ENCODE data around the gene RPL18. TPM values are rescaled to one million over a fixed set of nuclear protein-coding genes. Genes with fewer than 3 reads are reported as not detected.
A peak's percentile ranks its signal among the peaks of the same experiment; 100 is the strongest.
"Not testable (repeated sequence)": the region's sequence is repeated elsewhere in the genome, so short reads cannot be mapped to it uniquely, and the experiment has no call there.

Gene RPL18
- total RNA-seq, 2 experiments from 2014 or later: 1,968 to 2,008 TPM

- no peaks in the 10 kb centered on the region for H3K27me3 Mint-ChIP-seq
- no peak for DNase-seq
- H3K4me3 Mint-ChIP-seq: peak within 1 kb of the TSS; percentile 95
- no peaks in the 10 kb centered on the region for H3K9me3 Mint-ChIP-seq
- peak within 1 kb of the TSS; percentile 98 for H3K27ac Mint-ChIP-seq
- H3K4me1 Mint-ChIP-seq: peaks cover 50% of the 10 kb centered on the region
- H3K36me3 Mint-ChIP-seq: peaks cover 10% of the 10 kb centered on the region
Observed at GRCh38 chr19:48636859-48637448, 18.0 kb upstream of the RPL18 start, which contains the start of gene DBP. Gene DBP, minus strand, starts transcription at chr19:48637379. Its CDS starts 385 bp downstream, at chr19:48636994.

GRCh38 chr19:48635966-48636858, 17.2 kb upstream of the RPL18 start:
- DNase-seq: no peak
- Mint-ChIP-seq H3K9me3 (no peaks in the 10 kb centered on the region), H3K36me3 (peaks cover 10% of the 10 kb centered on the region), H3K4me1 (peaks cover 50% of the 10 kb centered on the region), H3K27me3 (no peaks in the 10 kb centered on the region), H3K4me3 (peak overlapping the region; percentile 95), H3K27ac (peak overlapping the region; percentile 92)

- H3K4me3 Mint-ChIP-seq: peak overlapping the region; percentile 95
- H3K4me1 Mint-ChIP-seq: peaks cover 50% of the 10 kb centered on the region
- H3K27me3 Mint-ChIP-seq: no peaks in the 10 kb centered on the region
- peaks cover 11% of the 10 kb centered on the region for H3K36me3 Mint-ChIP-seq
- no peaks in the 10 kb centered on the region for H3K9me3 Mint-ChIP-seq
- H3K27ac Mint-ChIP-seq: peak overlapping the region; percentile 92
- DNase-seq: peak; percentile 85
Observed at GRCh38 chr19:48635263-48635965, 16.4 kb upstream of the RPL18 start.

- H3K36me3 Mint-ChIP-seq: peaks cover 12% of the 10 kb centered on the region
- H3K9me3 Mint-ChIP-seq: no peaks in the 10 kb centered on the region
- peak overlapping the region; percentile 77 for H3K4me3 Mint-ChIP-seq
- peak overlapping the region; percentile 85 for H3K27ac Mint-ChIP-seq
- H3K4me1 Mint-ChIP-seq: peaks cover 48% of the 10 kb centered on the region
- peak; percentile 91 for DNase-seq
- no peaks in the 10 kb centered on the region for H3K27me3 Mint-ChIP-seq
Observed at GRCh38 chr19:48634424-48635262, 15.7 kb upstream of the RPL18 start.

GRCh38 chr19:48634036-48634342, 15.0 kb upstream of the RPL18 start:
- Mint-ChIP-seq H3K9me3 (no peaks in the 10 kb centered on the region), H3K27ac (peak overlapping the region; percentile 85), H3K4me1 (peaks cover 43% of the 10 kb centered on the region), H3K4me3 (peak overlapping the region; percentile 77), H3K36me3 (peaks cover 12% of the 10 kb centered on the region), H3K27me3 (no peaks in the 10 kb centered on the region)
- DNase-seq: no peak

GRCh38 chr19:48633148-48634035, 14.4 kb upstream of the RPL18 start:
- no peaks in the 10 kb centered on the region for H3K27me3 Mint-ChIP-seq
- H3K4me1 Mint-ChIP-seq: peaks cover 37% of the 10 kb centered on the region
- no peak for DNase-seq
- no peaks in the 10 kb centered on the region for H3K9me3 Mint-ChIP-seq
- peak overlapping the region; percentile 85 for H3K27ac Mint-ChIP-seq
- H3K36me3 Mint-ChIP-seq: peaks cover 6% of the 10 kb centered on the region
- H3K4me3 Mint-ChIP-seq: peak overlapping the region; percentile 77

GRCh38 chr19:48632692-48633147, 13.7 kb upstream of the RPL18 start:
- Mint-ChIP-seq H3K27me3 (no peaks in the 10 kb centered on the region), H3K4me1 (peaks cover 31% of the 10 kb centered on the region), H3K4me3 (peak overlapping the region; percentile 40), H3K27ac (peak overlapping the region; percentile 85), H3K36me3 (peaks cover 5% of the 10 kb centered on the region), H3K9me3 (no peaks in the 10 kb centered on the region)
- no peak for DNase-seq

GRCh38 chr19:48632286-48632685, 13.3 kb upstream of the RPL18 start:
- not testable (repeated sequence) for H3K36me3 Mint-ChIP-seq, DNase-seq, H3K9me3 Mint-ChIP-seq, H3K27me3 Mint-ChIP-seq
- Mint-ChIP-seq H3K4me3 (peak overlapping the region; percentile 40), H3K27ac (peak overlapping the region; percentile 38), H3K4me1 (peaks cover 29% of the 10 kb centered on the region)

- DNase-seq: no peak
- Mint-ChIP-seq H3K27ac (peak overlapping the region; percentile 45), H3K9me3 (no peaks in the 10 kb centered on the region), H3K4me3 (no peak overlapping the region), H3K4me1 (peaks cover 32% of the 10 kb centered on the region), H3K27me3 (no peaks in the 10 kb centered on the region), H3K36me3 (peaks cover 5% of the 10 kb centered on the region)
Observed at GRCh38 chr19:48631225-48631624, 12.2 kb upstream of the RPL18 start.

- peaks cover 29% of the 10 kb centered on the region for H3K4me1 Mint-ChIP-seq
- no peak overlapping the region for H3K4me3 Mint-ChIP-seq
- H3K27me3 Mint-ChIP-seq: no peaks in the 10 kb centered on the region
- no peak for DNase-seq
- no peaks in the 10 kb centered on the region for H3K9me3 Mint-ChIP-seq
- H3K27ac Mint-ChIP-seq: peak overlapping the region; percentile 65
- H3K36me3 Mint-ChIP-seq: peaks cover 5% of the 10 kb centered on the region
Observed at GRCh38 chr19:48630296-48631063, 11.5 kb upstream of the RPL18 start.

- Mint-ChIP-seq H3K27ac (no peak overlapping the region), H3K4me3 (no peak overlapping the region), H3K4me1 (peaks cover 30% of the 10 kb centered on the region), H3K27me3 (no peaks in the 10 kb centered on the region), H3K36me3 (peaks cover 5% of the 10 kb centered on the region), H3K9me3 (no peaks in the 10 kb centered on the region)
- no peak for DNase-seq
Observed at GRCh38 chr19:48629599-48630295, 10.8 kb upstream of the RPL18 start.

- no peak for DNase-seq
- Mint-ChIP-seq H3K36me3 (peaks cover 5% of the 10 kb centered on the region), H3K27ac (no peak overlapping the region), H3K27me3 (no peaks in the 10 kb centered on the region), H3K4me1 (peaks cover 30% of the 10 kb centered on the region), H3K4me3 (no peak overlapping the region), H3K9me3 (no peaks in the 10 kb centered on the region)
Observed at GRCh38 chr19:48629297-48629598, 10.3 kb upstream of the RPL18 start.

Measured in activated naive CD8-positive, alpha-beta T cell treated with anti-CD3 and anti-CD28 coated beads for 36 hours (primary cell).